Endothelial cell of umbilical vein (primary cell): Measurements from ENCODE around the gene HSPG2. TPM values are rescaled to one million over a fixed set of nuclear protein-coding genes. Genes with fewer than 3 reads are reported as not detected.
A peak's percentile ranks its signal among the peaks of the same experiment; 100 is the strongest.

Experiments
- BruUV-seq: library from RNA; stranded (reverse); fragments of 400-500 nt; replicated peaks from 2 replicates; lab custom pipeline; 2021; lab: Mats Ljungman, UMichigan
- CTCF ChIA-PET: fragments of 300-600, 350-600 bp; sonication (Branson Sonifier 250); formaldehyde crosslinking; loops from one replicate; lab custom pipeline; 2021; ENCODE audit warnings: antibody characterized with exemption, inconsistent platforms; lab: Charles Lee
- POLR2A ChIA-PET: fragments of 300-600, 350-600 bp; sonication (Branson Sonifier 250); formaldehyde crosslinking; loops from one replicate; lab custom pipeline; 2021; ENCODE audit warnings: antibody characterized with exemption, inconsistent platforms; lab: Charles Lee
- DNase-seq: peaks from one replicate; pipeline ENCODE4 v3.0.0-alpha.2; 2011; ENCODE audit warnings: low read depth, low spot score
- FAIRE-seq: peaks from 2 replicates; lab custom pipeline; 2011; peaks lifted over from hg19 to GRCh38; lab: Jason Lieb, UNC
- H2AFZ ChIP-seq: 2 replicates; pipeline ENCODE4 v1.6.0; 2012; ENCODE audit warnings: low read depth, low read length, control low read depth, inconsistent platforms
- H3K27ac ChIP-seq: 2 replicates; pipeline ENCODE4 v1.5.1; 2011; ENCODE audit warnings: low read depth, mild to moderate bottlenecking, control low read depth, low read length, moderate library complexity; ENCODE audit not compliant: insufficient read depth
- H3K27me3 ChIP-seq, 2 experiments: 2 replicates each; pipeline versions ENCODE4 v1.6.0 to v1.6.1; 2011; ENCODE audit warnings: low read length in 2 of 2, mixed read lengths in 1 of 2; ENCODE audit not compliant: control insufficient read depth in 2 of 2, insufficient read depth in 2 of 2
- H3K36me3 ChIP-seq, 2 experiments: 2 replicates in 1 of 2; 3 replicates in 1 of 2; pipeline ENCODE4 v1.5.1; 2011; ENCODE audit warnings: low read length in 2 of 2, mild to moderate bottlenecking in 1 of 2, moderate library complexity in 1 of 2; ENCODE audit not compliant: control insufficient read depth in 2 of 2, insufficient read depth in 2 of 2; ENCODE audit errors: extremely low read depth in 1 of 2
- H3K4me1 ChIP-seq: 3 replicates; pipeline ENCODE4 v1.5.1; 2011; ENCODE audit warnings: mild to moderate bottlenecking, low read length; ENCODE audit not compliant: control insufficient read depth, insufficient read depth; ENCODE audit errors: extremely low read depth
- H3K4me2 ChIP-seq: 2 replicates; pipeline ENCODE4 v1.6.1; 2011; ENCODE audit warnings: low read length, control low read depth, mixed read lengths; ENCODE audit not compliant: insufficient read depth
- H3K4me3 ChIP-seq, 3 experiments: fragments of 200-600 bp in 1 of 3; sonication (generic), shearing (Covaris generic) in 1 of 3; replicated peaks in 1 of 3; 2 replicates each; pipeline ENCODE4 v1.5.1; 2011 to 2016; ENCODE audit warnings: control low read depth in 3 of 3, low read length in 3 of 3, mild to moderate bottlenecking in 2 of 3, inconsistent platforms in 1 of 3, low read depth in 1 of 3, moderate library complexity in 1 of 3; ENCODE audit not compliant: insufficient read depth in 1 of 3
- H3K79me2 ChIP-seq: 2 replicates; pipeline ENCODE4 v1.6.0; 2012; ENCODE audit warnings: low read length, inconsistent platforms; ENCODE audit not compliant: control insufficient read depth, insufficient read depth
- H3K9ac ChIP-seq: replicated peaks from 2 replicates; pipeline ENCODE3; 2011; ENCODE audit warnings: low read length, control low read depth; ENCODE audit not compliant: insufficient read depth; ENCODE audit errors: extremely low read depth
- H3K9me1 ChIP-seq: replicated peaks from 3 replicates; pipeline ENCODE4 v1.6.0; 2011; ENCODE audit warnings: mild to moderate bottlenecking, low read length; ENCODE audit not compliant: control insufficient read depth, insufficient read depth; ENCODE audit errors: extremely low read depth
- H3K9me3 ChIP-seq: replicated peaks from 2 replicates; pipeline ENCODE4 v1.5.1; 2012; ENCODE audit warnings: low read length, inconsistent platforms; ENCODE audit not compliant: control insufficient read depth, insufficient read depth
- H4K20me1 ChIP-seq: replicated peaks from 2 replicates; pipeline ENCODE3; 2011; ENCODE audit warnings: mild to moderate bottlenecking, low read length; ENCODE audit not compliant: control insufficient read depth, insufficient read depth; ENCODE audit errors: extremely low read depth
- GATA2 ChIP-seq: IDR thresholded peaks from 2 replicates; pipeline ENCODE4 v1.7.0; 2011; ENCODE audit warnings: low read depth, mild to moderate bottlenecking, moderate library complexity, mixed read lengths, low read length; ENCODE audit not compliant: insufficient read length, insufficient read depth
- POLR2A ChIP-seq: IDR thresholded peaks from 2 replicates; pipeline ENCODE4 v1.6.1; 2012; ENCODE audit warnings: low read depth, mild to moderate bottlenecking, control low read depth, low read length
- POLR2AphosphoS5 ChIP-seq: IDR thresholded peaks from 2 replicates; pipeline ENCODE4 v1.6.1; 2012; ENCODE audit warnings: low read depth, mild to moderate bottlenecking, control low read depth, low read length, moderate library complexity; ENCODE audit not compliant: insufficient read depth
- dilution Hi-C: fragments of 300-500 bp; cut with MboI; formaldehyde crosslinking; loops from one replicate; pipeline ENCODE4 v1.15.0; 2019; ENCODE audit warnings: low sequenced_read_pairs; ENCODE audit not compliant: extremely low pct_ligation_motif_present
- intact Hi-C: fragments of 100-400 bp; cut with micrococcal nuclease; formaldehyde crosslinking; loops from one replicate; pipeline ENCODE4 v1.10.0; 2022
- polyA plus RNA-seq, 4 experiments: library from polyadenylated mRNA; depleted of rRNA in 3 of 4; stranded (reverse) in 3 of 4; unstranded in 1 of 4; fragments of >200 nt; gene quantifications; 2 replicates each; pipeline versions ENCODE4 v1.2.1 to v1.2.3, GENCODE V29; 2011 to 2012; ENCODE audit warnings: missing spikeins in 1 of 4
- total RNA-seq: library from RNA; stranded (reverse); gene quantifications from 2 replicates; pipeline ENCODE4 v1.2.3, GENCODE V29; 2021
- TF ChIP-seq, protein P1 (sequence below), 2 donors: IDR thresholded peaks; 1 replicate in 1 of 2; 2 replicates in 1 of 2; pipeline ENCODE4 v1.5.1; 2011; ENCODE audit warnings: low read length in 2 of 2, mild to moderate bottlenecking in 2 of 2, moderate library complexity in 2 of 2, control low read depth in 1 of 2, inconsistent platforms in 1 of 2, low read depth in 1 of 2; ENCODE audit not compliant: insufficient read depth in 1 of 2; ENCODE audit errors: extremely low read depth in 1 of 2

The HSPG2 gene
- total and polyA plus RNA-seq, 2 donors (not counting 3 experiments of a cell fraction or from before 2014, with no cell fraction given), result 734 to 3,499 TPM

DNA sequence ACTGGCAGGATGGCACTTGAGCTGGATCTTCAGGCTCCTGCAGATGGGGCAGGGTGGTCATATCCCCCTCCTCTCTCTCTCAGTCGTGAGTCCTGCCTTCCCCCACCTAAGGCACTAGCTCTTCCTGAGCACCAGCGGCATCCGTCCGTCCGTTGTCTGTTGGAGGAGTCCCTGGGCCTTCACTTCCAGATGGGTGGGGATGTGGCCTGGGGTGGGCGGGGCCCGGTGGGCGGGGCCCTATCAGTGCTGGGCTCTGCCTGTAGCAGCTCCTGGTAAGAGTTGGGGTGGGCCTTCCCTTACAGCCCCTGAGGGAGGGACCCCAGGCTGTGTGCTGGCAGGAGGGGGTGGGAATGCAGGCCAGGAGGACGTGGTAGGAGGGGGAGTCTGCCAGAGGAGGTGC lies 114.8 kb downstream of the HSPG2 start:
- DNase-seq, result no peak
- intact Hi-C loops (no loop called here), dilution Hi-C loops (no loop called here)
- H3K9ac ChIP-seq, result no peak overlapping the region
- H3K36me3 ChIP-seq, result peaks cover 36 to 60% of the 10 kb centered on the region in 2 experiments
- no peak overlapping the region for H3K4me3 ChIP-seq
- no peak overlapping the region for H2AFZ ChIP-seq
- H3K9me1 ChIP-seq, result no peaks in the 10 kb centered on the region
- no peak overlapping the region for H3K27ac ChIP-seq
- peaks cover 14% of the 10 kb centered on the region for H3K4me1 ChIP-seq
- no peaks in the 10 kb centered on the region for H4K20me1 ChIP-seq
- ChIA-PET CTCF (no interaction called here), POLR2A (no interaction called here)
- BruUV-seq, result no TSS peak
- no peak for FAIRE-seq
- H3K9me3 ChIP-seq, result no peaks in the 10 kb centered on the region
- H3K4me2 ChIP-seq, result no peak overlapping the region
- no peaks in the 10 kb centered on the region for H3K79me2 ChIP-seq
- TF ChIP-seq POLR2AphosphoS5, result peak; percentile 27
- TF ChIP-seq GATA2, result no peak
- H3K27me3 ChIP-seq, result no peaks in the 10 kb centered on the region

DNA sequence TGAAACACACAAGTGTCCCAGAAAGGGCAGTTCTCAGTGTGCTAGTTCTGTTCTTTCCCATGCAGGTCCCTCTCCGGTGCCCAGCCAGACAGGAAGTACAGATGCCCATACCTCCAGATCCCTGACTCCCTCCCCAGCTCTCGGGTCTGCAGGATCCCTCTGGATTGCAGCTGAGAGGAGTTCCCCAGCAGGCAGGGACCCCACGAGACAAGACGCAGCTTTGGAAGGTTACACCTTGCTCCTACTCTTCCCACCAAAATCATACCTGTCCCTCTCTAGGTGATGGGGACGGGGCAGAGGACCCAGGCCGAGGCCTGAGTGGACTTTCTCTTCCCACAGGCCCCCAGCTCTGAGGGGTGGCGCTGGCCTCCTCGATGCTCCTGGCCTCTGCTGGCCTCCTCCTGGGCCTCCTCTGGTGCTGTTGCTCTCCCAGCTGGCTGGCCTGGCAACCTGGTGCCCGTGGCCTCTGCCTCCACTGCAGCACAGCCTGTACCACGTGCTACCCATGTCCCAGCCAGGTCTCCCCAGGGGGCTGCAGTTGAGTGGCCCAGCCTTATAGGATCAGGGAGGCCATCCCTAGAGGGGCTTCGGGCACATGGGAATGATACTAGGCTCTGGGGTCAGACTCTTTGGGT lies 115.6 kb downstream of the HSPG2 start:
- ChIA-PET CTCF (no interaction called here), POLR2A (no interaction called here)
- H3K9ac ChIP-seq, result no peak overlapping the region
- H3K9me3 ChIP-seq, result no peaks in the 10 kb centered on the region
- H3K27me3 ChIP-seq, result no peaks in the 10 kb centered on the region
- dilution Hi-C loops (no loop called here), intact Hi-C loops (no loop called here)
- no peak overlapping the region for H3K4me2 ChIP-seq
- no peaks in the 10 kb centered on the region for H3K79me2 ChIP-seq
- no peak overlapping the region for H2AFZ ChIP-seq
- FAIRE-seq (no peak), DNase-seq (no peak)
- H3K9me1 ChIP-seq, result no peaks in the 10 kb centered on the region
- H3K27ac ChIP-seq, result no peak overlapping the region
- no TSS peak for BruUV-seq
- peaks cover 34 to 53% of the 10 kb centered on the region in 2 experiments for H3K36me3 ChIP-seq
- H3K4me1 ChIP-seq, result peaks cover 21% of the 10 kb centered on the region
- peak; percentile 65 for TF ChIP-seq POLR2AphosphoS5
- TF ChIP-seq POLR2A, result peak; percentile 58
- TF ChIP-seq, protein P1, sequence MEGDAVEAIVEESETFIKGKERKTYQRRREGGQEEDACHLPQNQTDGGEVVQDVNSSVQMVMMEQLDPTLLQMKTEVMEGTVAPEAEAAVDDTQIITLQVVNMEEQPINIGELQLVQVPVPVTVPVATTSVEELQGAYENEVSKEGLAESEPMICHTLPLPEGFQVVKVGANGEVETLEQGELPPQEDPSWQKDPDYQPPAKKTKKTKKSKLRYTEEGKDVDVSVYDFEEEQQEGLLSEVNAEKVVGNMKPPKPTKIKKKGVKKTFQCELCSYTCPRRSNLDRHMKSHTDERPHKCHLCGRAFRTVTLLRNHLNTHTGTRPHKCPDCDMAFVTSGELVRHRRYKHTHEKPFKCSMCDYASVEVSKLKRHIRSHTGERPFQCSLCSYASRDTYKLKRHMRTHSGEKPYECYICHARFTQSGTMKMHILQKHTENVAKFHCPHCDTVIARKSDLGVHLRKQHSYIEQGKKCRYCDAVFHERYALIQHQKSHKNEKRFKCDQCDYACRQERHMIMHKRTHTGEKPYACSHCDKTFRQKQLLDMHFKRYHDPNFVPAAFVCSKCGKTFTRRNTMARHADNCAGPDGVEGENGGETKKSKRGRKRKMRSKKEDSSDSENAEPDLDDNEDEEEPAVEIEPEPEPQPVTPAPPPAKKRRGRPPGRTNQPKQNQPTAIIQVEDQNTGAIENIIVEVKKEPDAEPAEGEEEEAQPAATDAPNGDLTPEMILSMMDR (IDR thresholded peaks at IDR 0.05; ENCODE audit: extremely low read depth in 1 of 2, insufficient read depth in 1 of 2, low read depth in 1 of 2, low read length in 2 of 2), result no peak
- no peak overlapping the region for H3K4me3 ChIP-seq
- H4K20me1 ChIP-seq, result no peaks in the 10 kb centered on the region
